ENCODE data around the gene CDH20.
"Not testable (repeated sequence)": the region's sequence is repeated elsewhere in the genome, so short reads cannot be mapped to it uniquely, and the experiment has no call there.

Gene CDH20

GRCh38 chr18:61350578-61350977, 17.3 kb downstream of the CDH20 start:
- DNase-seq = no peak

GRCh38 chr18:61352059-61352458, 18.8 kb downstream of the CDH20 start:
- no peak for DNase-seq

GRCh38 chr18:61352611-61353010, 19.4 kb downstream of the CDH20 start:
- DNase-seq = no peak

- peak; percentile 1 for DNase-seq
These were observed 27.5 kb downstream of the CDH20 start for GRCh38 chr18:61360404-61361383.

GRCh38 chr18:61362511-61362910, 29.3 kb downstream of the CDH20 start:
- no peak for DNase-seq

- DNase-seq = no peak
These were observed 31.7 kb downstream of the CDH20 start for GRCh38 chr18:61364953-61365352.

GRCh38 chr18:61368001-61368400, 34.8 kb downstream of the CDH20 start:
- DNase-seq = no peak

GRCh38 chr18:61369671-61370070, 36.4 kb downstream of the CDH20 start:
- DNase-seq = not testable (repeated sequence)

GRCh38 chr18:61371111-61371510, 37.9 kb downstream of the CDH20 start:
- DNase-seq = no peak

GRCh38 chr18:61379827-61380226, 46.6 kb downstream of the CDH20 start:
- DNase-seq = no peak

GRCh38 chr18:61388010-61388409, 54.8 kb downstream of the CDH20 start:
- DNase-seq = no peak

GRCh38 chr18:61394983-61395382, 61.8 kb downstream of the CDH20 start:
- no peak for DNase-seq

- no peak for DNase-seq
These were observed 64.0 kb downstream of the CDH20 start for GRCh38 chr18:61397222-61397621.

GRCh38 chr18:61398961-61399705, 65.9 kb downstream of the CDH20 start:
- DNase-seq = no peak

- DNase-seq = no peak
These were observed 66.9 kb downstream of the CDH20 start for GRCh38 chr18:61400016-61400635.

GRCh38 chr18:61400716-61401115, 67.5 kb downstream of the CDH20 start:
- DNase-seq = no peak

- DNase-seq = no peak
These were observed 69.5 kb downstream of the CDH20 start for GRCh38 chr18:61402726-61403125.

GRCh38 chr18:61413396-61413795, 80.2 kb downstream of the CDH20 start:
- DNase-seq = no peak

- DNase-seq = no peak
These were observed 80.9 kb downstream of the CDH20 start for GRCh38 chr18:61414086-61414485.

- no peak for DNase-seq
These were observed 86.5 kb downstream of the CDH20 start for GRCh38 chr18:61419763-61420162.

GRCh38 chr18:61420218-61420885, 87.1 kb downstream of the CDH20 start:
- DNase-seq = no peak

GRCh38 chr18:61426492-61427053, 93.3 kb downstream of the CDH20 start:
- no peak for DNase-seq

GRCh38 chr18:61428266-61428665, 95.0 kb downstream of the CDH20 start:
- no peak for DNase-seq

Measured in activated CD4-positive, alpha-beta T cell treated with anti-CD3 and anti-CD28 coated beads, Interleukin-2, Interleukin-6, amounts not matched to agents 100 ng/mL and 50 ng/mL, durations not matched to agents 16 hours and 8 hours (primary cell).